OCI-LY7 (cell line): ENCODE results near the gene LYPLAL1.
"Not testable (repeated sequence)": the region's sequence is repeated elsewhere in the genome, so short reads cannot be mapped to it uniquely, and the experiment has no call there.

Source experiments
- EZH2phosphoT487 ChIP-seq: fragments of 200-600 bp; sonication (generic); IDR thresholded peaks from 2 replicates; pipeline ENCODE4 v1.6.1; 2018; ENCODE audit warnings: low read depth, borderline replicate concordance, mild to moderate bottlenecking, mixed run types, antibody characterized with exemption, low read length, moderate library complexity, mixed read lengths
- TF ChIP-seq, protein P1 (sequence below): fragments of 200-600 bp; sonication (generic); conservative IDR thresholded peaks from 2 replicates; pipeline ENCODE4 v1.5.1; 2014; ENCODE audit warnings: mild to moderate bottlenecking, antibody characterized with exemption, low read length, moderate library complexity, mixed read lengths

DNA sequence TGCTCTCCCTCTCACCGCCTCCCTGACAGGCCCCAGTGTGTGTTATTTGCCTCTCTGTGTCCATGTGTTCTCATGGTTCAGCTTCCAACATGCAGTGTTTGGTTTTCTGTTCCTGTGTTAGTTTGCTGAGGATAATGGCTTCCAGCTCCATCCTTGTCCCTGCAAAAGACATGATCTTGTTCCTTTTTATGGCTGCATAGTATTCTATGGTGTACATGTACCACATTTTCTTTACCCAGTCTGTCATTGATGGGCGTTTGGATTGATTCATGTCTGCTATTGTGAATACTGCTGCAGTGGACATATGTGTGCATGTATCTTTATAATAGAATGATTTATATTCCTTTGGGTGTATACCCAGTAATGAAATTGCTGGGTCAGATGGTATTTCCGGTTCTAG lies 22.2 kb downstream of the LYPLAL1 start:
- TF ChIP-seq, protein P1, sequence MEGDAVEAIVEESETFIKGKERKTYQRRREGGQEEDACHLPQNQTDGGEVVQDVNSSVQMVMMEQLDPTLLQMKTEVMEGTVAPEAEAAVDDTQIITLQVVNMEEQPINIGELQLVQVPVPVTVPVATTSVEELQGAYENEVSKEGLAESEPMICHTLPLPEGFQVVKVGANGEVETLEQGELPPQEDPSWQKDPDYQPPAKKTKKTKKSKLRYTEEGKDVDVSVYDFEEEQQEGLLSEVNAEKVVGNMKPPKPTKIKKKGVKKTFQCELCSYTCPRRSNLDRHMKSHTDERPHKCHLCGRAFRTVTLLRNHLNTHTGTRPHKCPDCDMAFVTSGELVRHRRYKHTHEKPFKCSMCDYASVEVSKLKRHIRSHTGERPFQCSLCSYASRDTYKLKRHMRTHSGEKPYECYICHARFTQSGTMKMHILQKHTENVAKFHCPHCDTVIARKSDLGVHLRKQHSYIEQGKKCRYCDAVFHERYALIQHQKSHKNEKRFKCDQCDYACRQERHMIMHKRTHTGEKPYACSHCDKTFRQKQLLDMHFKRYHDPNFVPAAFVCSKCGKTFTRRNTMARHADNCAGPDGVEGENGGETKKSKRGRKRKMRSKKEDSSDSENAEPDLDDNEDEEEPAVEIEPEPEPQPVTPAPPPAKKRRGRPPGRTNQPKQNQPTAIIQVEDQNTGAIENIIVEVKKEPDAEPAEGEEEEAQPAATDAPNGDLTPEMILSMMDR = not testable (repeated sequence)
- TF ChIP-seq EZH2phosphoT487 = not testable (repeated sequence)
